ENCODE results near the gene THY1. TPM values are rescaled to one million over a fixed set of nuclear protein-coding genes. Genes with fewer than 3 reads are reported as not detected.

Gene THY1
- total RNA-seq (under 1 TPM; 0.40 to 0.74 TPM), polyA plus RNA-seq (not detected)

DNA sequence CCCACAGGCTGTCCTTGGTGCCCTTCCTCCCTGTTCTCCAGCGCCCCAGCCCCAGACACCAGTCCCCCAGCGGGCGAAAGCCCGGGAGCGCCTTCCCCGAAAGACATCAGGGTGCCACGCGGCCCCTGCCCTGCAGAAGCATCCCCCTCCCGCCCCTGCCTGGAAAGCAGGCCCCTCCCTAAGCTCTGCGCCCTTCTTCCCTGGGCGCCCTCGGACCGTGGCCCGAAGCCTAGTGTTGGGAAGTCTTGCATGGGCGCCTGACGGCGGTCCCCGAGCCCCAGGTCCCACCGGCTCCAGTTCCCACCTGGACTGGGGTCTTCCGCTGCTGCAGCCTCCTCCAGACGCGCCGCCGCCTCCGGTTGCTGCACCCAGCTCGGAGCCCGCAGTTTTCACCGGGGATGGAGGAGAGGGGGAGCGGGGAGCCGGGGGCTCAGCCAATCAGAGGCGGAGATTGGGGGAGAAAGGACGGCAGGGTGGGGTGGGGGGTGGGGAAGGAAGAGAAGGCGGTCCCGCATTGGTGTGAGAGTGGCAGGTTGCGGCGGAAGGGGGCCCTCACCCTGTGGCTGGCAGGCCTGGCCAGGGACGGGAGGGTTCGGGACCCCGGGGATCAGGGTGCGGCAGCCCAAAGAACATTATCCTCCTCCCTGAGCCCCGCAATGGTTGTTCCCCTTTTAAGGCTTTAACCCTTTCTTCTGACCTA, at the start of gene THY1:
Gene THY1 (minus strand): TSS at position 364 of the 700 bp plus-strand sequence. CDS start 2,267 bp downstream, outside the sequence.
- Mint-ChIP-seq H3K27me3 (peaks cover 40 to 72% of the 10 kb centered on the region in 2 donors), H3K4me1 (peaks cover 12 to 23% (median 13%) of the 10 kb centered on the region in 3 donors), H3K27ac (peak within 1 kb of the TSS in 1 of 8 donors; percentile 0), H3K4me3 (peak within 1 kb of the TSS in 6 of 7 donors; percentile 3 to 86 (median 57)), H3K36me3 (no peaks in the 10 kb centered on the region), H3K9me3 (peaks cover 0 to 2% (median 0%) of the 10 kb centered on the region in 5 donors)
- CTCF ChIA-PET, result no interaction called here
- peaks cover 47% of the 10 kb centered on the region for H3K27me3 ChIP-seq (ENCODE audit: insufficient read depth, low read length, poor library complexity, severe bottlenecking)
- no peaks in the 10 kb centered on the region for H3K36me3 ChIP-seq (ENCODE audit: insufficient read depth, low read length)
- H3K9me3 ChIP-seq (ENCODE audit: low read length), result no peaks in the 10 kb centered on the region
- POLR2A ChIA-PET, result no interaction called here
- no peak within 1 kb of the TSS for H3K4me3 ChIP-seq (ENCODE audit: low read length)
- H3K27ac ChIP-seq (ENCODE audit: low read depth, low read length), result no peak within 1 kb of the TSS
- H3K4me1 ChIP-seq (ENCODE audit: insufficient read depth, low read length), result no peaks in the 10 kb centered on the region
- no peak for DNase-seq

DNA sequence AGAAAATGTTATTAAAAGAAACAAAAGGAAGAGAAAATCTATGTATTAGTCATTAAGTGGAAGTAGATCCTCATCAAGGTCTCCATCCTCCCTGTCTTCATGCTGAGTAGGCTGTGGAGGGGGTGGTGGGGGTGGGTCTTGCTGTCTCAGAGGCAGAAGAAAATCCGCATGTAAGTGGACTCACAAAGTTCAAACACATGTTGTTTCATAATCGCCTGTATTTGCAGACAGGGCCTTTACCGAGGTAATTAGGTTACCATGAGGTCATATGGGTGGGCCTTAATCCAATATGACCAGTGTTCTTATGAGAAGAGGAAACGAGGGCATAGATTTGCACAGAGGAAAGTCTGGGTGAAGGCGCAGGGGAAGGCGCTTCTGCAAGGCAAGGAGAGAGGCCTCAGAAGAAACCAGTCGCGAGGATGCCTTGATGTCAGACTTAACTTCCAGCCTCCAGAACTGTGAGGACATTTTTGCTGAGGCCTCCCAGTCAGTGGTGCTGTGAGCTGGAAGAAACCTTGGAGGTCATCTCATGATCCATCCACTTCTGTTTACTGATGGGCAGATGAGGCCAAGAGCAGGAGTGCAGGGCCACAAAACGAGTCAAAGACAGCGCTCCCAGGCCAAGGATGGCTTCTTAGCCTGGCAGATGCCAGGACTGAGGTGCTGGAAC, 49.3 kb upstream of the THY1 start:
- Mint-ChIP-seq H3K4me1 (no peaks in the 10 kb centered on the region), H3K27me3 (peaks cover 16 to 71% of the 10 kb centered on the region in 2 donors), H3K9me3 (peaks cover 7 to 9% (median 7%) of the 10 kb centered on the region in 5 donors), H3K27ac (peak overlapping the region in 1 of 8 donors; percentile 54), H3K36me3 (peaks cover 0 to 4% (median 0%) of the 10 kb centered on the region in 3 donors), H3K4me3 (no peak overlapping the region)
- H3K27me3 ChIP-seq (ENCODE audit: insufficient read depth, low read length, poor library complexity, severe bottlenecking), result peaks cover 5% of the 10 kb centered on the region
- H3K27ac ChIP-seq (ENCODE audit: low read depth, low read length), result no peak overlapping the region
- DNase-seq, result no peak
- POLR2A ChIA-PET, result no interaction called here
- CTCF ChIA-PET, result interaction anchor here (3.5 kb wide), 1 partner anchor 116 kb away, joined by 12 read pairs; no protein-coding TSS in a partner anchor
- H3K9me3 ChIP-seq (ENCODE audit: low read length), result no peaks in the 10 kb centered on the region
- H3K4me3 ChIP-seq (ENCODE audit: low read length), result no peak overlapping the region
- H3K4me1 ChIP-seq (ENCODE audit: insufficient read depth, low read length), result no peaks in the 10 kb centered on the region
- no peaks in the 10 kb centered on the region for H3K36me3 ChIP-seq (ENCODE audit: insufficient read depth, low read length)

DNA sequence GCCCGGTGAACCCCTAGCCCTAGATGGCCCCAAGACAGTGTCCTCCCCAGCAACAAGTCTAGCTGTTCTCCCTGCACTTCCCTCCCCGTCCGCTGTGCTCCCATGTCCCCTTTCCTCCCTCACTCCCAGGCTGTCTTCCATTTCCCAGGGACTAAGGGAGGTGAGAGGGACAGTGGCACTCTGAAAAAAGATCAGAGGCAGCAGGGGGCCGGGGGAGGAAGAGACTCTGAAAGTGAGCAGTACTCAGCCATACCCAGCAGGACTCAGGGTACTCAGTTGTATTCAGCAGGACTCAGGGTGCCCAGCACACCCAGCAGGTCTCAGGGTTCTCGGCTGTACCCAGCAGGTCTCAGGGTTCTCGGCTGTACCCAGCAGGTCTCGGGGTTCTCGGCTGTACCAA, 48.4 kb upstream of the THY1 start:
- POLR2A ChIA-PET, result no interaction called here
- peaks cover 17 to 78% of the 10 kb centered on the region in 2 donors for H3K27me3 Mint-ChIP-seq

DNA sequence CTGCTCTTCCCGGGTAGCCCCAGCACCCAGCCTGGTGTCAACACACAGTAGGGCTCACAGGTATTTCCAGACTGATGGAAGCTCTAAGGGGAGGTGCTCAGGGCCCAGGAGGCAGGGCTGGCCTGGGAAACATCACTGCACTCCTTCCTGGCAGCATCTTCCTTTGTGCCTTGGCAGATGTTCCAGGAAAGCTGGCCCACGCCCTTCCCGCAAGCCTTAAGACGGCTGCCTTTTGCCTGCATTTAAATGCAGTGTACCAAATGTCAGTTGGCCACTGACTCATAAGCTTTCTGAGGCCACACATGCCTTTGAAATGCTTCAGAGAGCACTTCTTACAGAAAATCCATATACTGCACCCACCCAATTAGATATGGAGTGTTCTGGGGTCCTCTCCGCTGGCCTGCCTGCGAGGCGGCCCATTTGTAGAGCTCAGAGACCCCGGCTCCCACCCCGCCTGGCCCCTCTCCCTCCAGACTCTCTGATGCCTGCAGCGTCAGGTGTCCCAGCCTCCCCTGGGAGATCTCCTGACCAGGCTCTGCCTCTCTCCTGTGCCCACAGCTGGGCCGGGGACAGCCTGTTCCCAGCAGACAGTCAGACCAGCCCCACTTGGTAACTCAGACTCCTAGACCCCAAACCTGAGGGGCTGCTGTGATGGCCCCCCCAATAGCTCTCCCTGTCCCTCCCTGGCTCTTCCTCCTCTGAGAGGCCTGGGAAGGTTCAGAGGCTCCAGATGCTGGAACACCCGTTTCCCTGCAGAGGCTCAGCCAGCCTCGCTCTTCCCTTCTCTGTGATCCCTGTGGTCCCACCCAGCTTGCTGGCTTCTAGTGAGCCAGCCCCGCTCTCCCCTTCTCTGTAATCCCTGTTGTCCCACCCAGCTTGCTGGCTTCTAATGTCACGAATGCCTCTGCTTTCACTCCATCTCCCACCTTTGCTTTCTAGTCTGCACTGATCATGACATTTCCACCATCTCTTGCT, 47.6 kb upstream of the THY1 start:
- peaks cover 22 to 26% (median 24%) of the 10 kb centered on the region in 5 donors for H3K9me3 Mint-ChIP-seq
- ChIA-PET POLR2A (no interaction called here), CTCF (interaction anchor here (3.5 kb wide), 1 partner anchor 114 kb away, joined by 12 read pairs; no protein-coding TSS in a partner anchor)
- peaks cover 5% of the 10 kb centered on the region for H3K27me3 ChIP-seq (ENCODE audit: insufficient read depth, low read length, poor library complexity, severe bottlenecking)
- H3K4me3 Mint-ChIP-seq, result no peak overlapping the region
- H3K4me1 Mint-ChIP-seq, result no peaks in the 10 kb centered on the region
- H3K36me3 ChIP-seq (ENCODE audit: insufficient read depth, low read length), result no peaks in the 10 kb centered on the region
- H3K9me3 ChIP-seq (ENCODE audit: low read length), result no peaks in the 10 kb centered on the region
- DNase-seq, result no peak
- no peak overlapping the region for H3K27ac ChIP-seq (ENCODE audit: low read depth, low read length)
- no peak overlapping the region for H3K4me3 ChIP-seq (ENCODE audit: low read length)
- H3K36me3 Mint-ChIP-seq, result peaks cover 0 to 16% (median 3%) of the 10 kb centered on the region in 3 donors
- H3K27ac Mint-ChIP-seq, result no peak overlapping the region
- H3K4me1 ChIP-seq (ENCODE audit: insufficient read depth, low read length), result no peaks in the 10 kb centered on the region
- H3K27me3 Mint-ChIP-seq, result peaks cover 17 to 76% of the 10 kb centered on the region in 2 donors

More for the DNA sequence above, 48.4 kb upstream of the THY1 start:
- H3K27ac Mint-ChIP-seq, result peak overlapping the region in 1 of 8 donors; percentile 69
- H3K4me1 Mint-ChIP-seq, result no peaks in the 10 kb centered on the region
- H3K4me3 ChIP-seq (ENCODE audit: low read length), result no peak overlapping the region
- H3K27ac ChIP-seq (ENCODE audit: low read depth, low read length), result no peak overlapping the region
- peaks cover 16 to 19% (median 17%) of the 10 kb centered on the region in 5 donors for H3K9me3 Mint-ChIP-seq
- H3K27me3 ChIP-seq (ENCODE audit: insufficient read depth, low read length, poor library complexity, severe bottlenecking), result peaks cover 5% of the 10 kb centered on the region
- H3K36me3 Mint-ChIP-seq, result peaks cover 0 to 12% (median 2%) of the 10 kb centered on the region in 3 donors
- H3K4me1 ChIP-seq (ENCODE audit: insufficient read depth, low read length), result no peaks in the 10 kb centered on the region
- DNase-seq, result no peak
- H3K36me3 ChIP-seq (ENCODE audit: insufficient read depth, low read length), result no peaks in the 10 kb centered on the region
- CTCF ChIA-PET, result interaction anchor here (3.5 kb wide), 1 partner anchor 115 kb away, joined by 12 read pairs; no protein-coding TSS in a partner anchor
- H3K9me3 ChIP-seq (ENCODE audit: low read length), result no peaks in the 10 kb centered on the region
- no peak overlapping the region for H3K4me3 Mint-ChIP-seq

DNA sequence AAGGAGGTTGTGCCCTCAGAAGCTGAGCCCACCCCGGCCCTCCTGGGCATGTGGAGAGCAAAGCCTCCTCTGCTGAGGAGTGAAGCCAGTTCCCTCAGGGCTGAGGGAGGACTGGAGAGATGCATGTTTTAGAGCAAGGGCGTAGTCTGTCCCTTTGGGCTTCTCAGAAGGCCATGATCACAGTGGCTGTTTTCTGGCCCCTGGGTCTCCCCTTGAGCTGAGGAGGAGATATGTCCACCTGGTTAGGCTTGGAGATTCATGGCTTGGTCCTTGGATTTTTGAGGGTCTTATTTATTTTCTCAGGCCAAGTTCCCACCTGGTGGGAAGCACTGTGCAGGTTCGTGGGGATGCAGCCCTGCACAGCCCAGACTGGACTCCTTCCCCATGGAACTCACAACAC, 46.5 kb upstream of the THY1 start:
- Mint-ChIP-seq H3K4me3 (no peak overlapping the region), H3K27me3 (peaks cover 14 to 81% of the 10 kb centered on the region in 2 donors), H3K4me1 (no peaks in the 10 kb centered on the region), H3K36me3 (peaks cover 0 to 19% (median 3%) of the 10 kb centered on the region in 3 donors), H3K9me3 (peaks cover 30 to 36% (median 32%) of the 10 kb centered on the region in 5 donors), H3K27ac (no peak overlapping the region)
- H3K4me3 ChIP-seq (ENCODE audit: low read length), result no peak overlapping the region
- no peak for DNase-seq
- no peaks in the 10 kb centered on the region for H3K9me3 ChIP-seq (ENCODE audit: low read length)
- no peaks in the 10 kb centered on the region for H3K36me3 ChIP-seq (ENCODE audit: insufficient read depth, low read length)
- CTCF ChIA-PET, result interaction anchor here (3.5 kb wide), 1 partner anchor 113 kb away, joined by 12 read pairs; no protein-coding TSS in a partner anchor
- H3K4me1 ChIP-seq (ENCODE audit: insufficient read depth, low read length), result no peaks in the 10 kb centered on the region
- H3K27ac ChIP-seq (ENCODE audit: low read depth, low read length), result no peak overlapping the region
- H3K27me3 ChIP-seq (ENCODE audit: insufficient read depth, low read length, poor library complexity, severe bottlenecking), result peaks cover 4% of the 10 kb centered on the region
- POLR2A ChIA-PET, result no interaction called here

DNA sequence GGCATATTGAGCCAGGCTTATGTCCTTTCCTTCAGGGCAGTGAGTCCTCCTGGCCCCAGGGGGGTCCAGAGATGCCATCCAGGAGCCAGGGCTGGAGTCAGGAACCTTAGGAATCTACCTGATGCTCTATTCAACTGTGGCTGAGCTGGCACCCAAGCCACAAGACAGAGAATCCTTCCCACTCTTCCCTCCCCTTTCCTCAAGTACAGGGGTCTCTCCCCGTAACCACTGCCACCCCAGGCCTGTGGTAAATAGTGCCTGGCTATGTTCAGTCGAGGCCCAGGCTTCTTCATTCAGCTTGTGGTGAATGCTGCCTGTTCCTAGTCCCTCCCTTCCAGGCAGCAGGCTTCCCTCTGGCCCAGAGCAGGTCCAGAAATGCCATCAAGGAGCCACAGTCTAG, 45.5 kb upstream of the THY1 start:
- H3K4me3 ChIP-seq (ENCODE audit: low read length), result no peak overlapping the region
- no peaks in the 10 kb centered on the region for H3K9me3 ChIP-seq (ENCODE audit: low read length)
- Mint-ChIP-seq H3K9me3 (peaks cover 30 to 36% (median 32%) of the 10 kb centered on the region in 5 donors), H3K4me3 (no peak overlapping the region), H3K36me3 (peaks cover 0 to 19% (median 3%) of the 10 kb centered on the region in 3 donors), H3K4me1 (no peaks in the 10 kb centered on the region), H3K27me3 (peaks cover 12 to 80% of the 10 kb centered on the region in 2 donors), H3K27ac (no peak overlapping the region)
- no peaks in the 10 kb centered on the region for H3K4me1 ChIP-seq (ENCODE audit: insufficient read depth, low read length)
- DNase-seq, result no peak
- no peak overlapping the region for H3K27ac ChIP-seq (ENCODE audit: low read depth, low read length)
- no peaks in the 10 kb centered on the region for H3K27me3 ChIP-seq (ENCODE audit: insufficient read depth, low read length, poor library complexity, severe bottlenecking)
- ChIA-PET CTCF (no interaction called here), POLR2A (no interaction called here)
- H3K36me3 ChIP-seq (ENCODE audit: insufficient read depth, low read length), result no peaks in the 10 kb centered on the region

DNA sequence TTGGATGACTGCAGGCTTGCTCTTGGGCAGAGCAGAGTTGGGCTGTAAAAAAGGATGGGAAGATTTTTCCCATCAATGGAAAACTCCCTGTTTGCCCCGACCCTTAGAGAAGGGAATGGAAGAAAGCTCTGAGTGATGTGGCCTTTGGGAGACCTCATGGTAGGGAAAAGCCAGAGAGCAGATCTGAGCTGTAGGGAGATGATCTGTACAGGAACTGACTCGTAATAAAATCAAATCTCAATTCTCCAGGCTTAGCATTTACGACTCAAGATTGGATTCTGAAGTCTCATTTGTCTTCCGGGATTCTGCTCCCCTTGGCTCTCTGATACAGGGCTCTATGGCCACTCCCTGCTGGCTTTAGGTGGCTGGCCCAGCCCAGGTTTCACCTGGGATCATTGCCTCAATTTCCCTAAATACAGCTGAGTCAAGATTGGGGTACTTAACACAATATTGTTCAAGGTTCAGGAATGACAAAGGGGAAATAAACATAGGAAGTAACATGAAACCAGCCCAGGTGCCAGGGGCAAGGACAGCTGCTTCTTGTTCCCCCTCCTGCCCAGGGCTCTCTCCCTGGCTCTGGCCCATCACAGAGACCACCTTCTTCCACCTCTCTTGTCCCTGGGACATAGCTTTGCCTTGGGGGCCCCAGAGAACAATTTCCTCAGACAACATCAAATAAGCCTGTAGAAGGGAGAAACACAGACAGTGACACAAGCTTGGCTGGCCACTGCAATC, 38.4 kb upstream of the THY1 start:
- H3K9me3 ChIP-seq (ENCODE audit: low read length), result no peaks in the 10 kb centered on the region
- peaks cover 0 to 8% (median 1%) of the 10 kb centered on the region in 3 donors for H3K36me3 Mint-ChIP-seq
- peaks cover 14 to 18% (median 17%) of the 10 kb centered on the region in 5 donors for H3K9me3 Mint-ChIP-seq
- H3K4me3 Mint-ChIP-seq, result no peak overlapping the region
- no peak overlapping the region for H3K27ac Mint-ChIP-seq
- H3K4me3 ChIP-seq (ENCODE audit: low read length), result no peak overlapping the region
- peaks cover 6 to 35% of the 10 kb centered on the region in 2 donors for H3K27me3 Mint-ChIP-seq
- CTCF ChIA-PET, result no interaction called here
- DNase-seq, result no peak
- POLR2A ChIA-PET, result no interaction called here
- H3K4me1 ChIP-seq (ENCODE audit: insufficient read depth, low read length), result no peaks in the 10 kb centered on the region
- no peak overlapping the region for H3K27ac ChIP-seq (ENCODE audit: low read depth, low read length)
- no peaks in the 10 kb centered on the region for H3K27me3 ChIP-seq (ENCODE audit: insufficient read depth, low read length, poor library complexity, severe bottlenecking)
- H3K36me3 ChIP-seq (ENCODE audit: insufficient read depth, low read length), result no peaks in the 10 kb centered on the region
- H3K4me1 Mint-ChIP-seq, result no peaks in the 10 kb centered on the region

Measured in CD8-positive, alpha-beta memory T cell (primary cell).